Activated naive CD8-positive, alpha-beta T cell (primary cell): ENCODE measurements around the gene SHISA7.

Experiments
- H3K27ac Mint-ChIP-seq: one replicate; pipeline ENCODE4 v1.8.0; 2021; ENCODE audit warnings: mixed read lengths
- H3K27me3 Mint-ChIP-seq: one replicate; pipeline ENCODE4 v1.8.0; 2021; ENCODE audit warnings: mixed read lengths
- H3K36me3 Mint-ChIP-seq: one replicate; pipeline ENCODE4 v1.8.0; 2021; ENCODE audit warnings: mixed read lengths
- H3K4me1 Mint-ChIP-seq: one replicate; pipeline ENCODE4 v1.8.0; 2021; ENCODE audit warnings: low read depth, mixed read lengths
- H3K4me3 Mint-ChIP-seq: one replicate; pipeline ENCODE4 v1.8.0; 2021; ENCODE audit warnings: mild to moderate bottlenecking, mixed read lengths
- H3K9me3 Mint-ChIP-seq: one replicate; pipeline ENCODE4 v1.8.0; 2021; ENCODE audit warnings: low read depth, mixed read lengths

Gene SHISA7

DNA sequence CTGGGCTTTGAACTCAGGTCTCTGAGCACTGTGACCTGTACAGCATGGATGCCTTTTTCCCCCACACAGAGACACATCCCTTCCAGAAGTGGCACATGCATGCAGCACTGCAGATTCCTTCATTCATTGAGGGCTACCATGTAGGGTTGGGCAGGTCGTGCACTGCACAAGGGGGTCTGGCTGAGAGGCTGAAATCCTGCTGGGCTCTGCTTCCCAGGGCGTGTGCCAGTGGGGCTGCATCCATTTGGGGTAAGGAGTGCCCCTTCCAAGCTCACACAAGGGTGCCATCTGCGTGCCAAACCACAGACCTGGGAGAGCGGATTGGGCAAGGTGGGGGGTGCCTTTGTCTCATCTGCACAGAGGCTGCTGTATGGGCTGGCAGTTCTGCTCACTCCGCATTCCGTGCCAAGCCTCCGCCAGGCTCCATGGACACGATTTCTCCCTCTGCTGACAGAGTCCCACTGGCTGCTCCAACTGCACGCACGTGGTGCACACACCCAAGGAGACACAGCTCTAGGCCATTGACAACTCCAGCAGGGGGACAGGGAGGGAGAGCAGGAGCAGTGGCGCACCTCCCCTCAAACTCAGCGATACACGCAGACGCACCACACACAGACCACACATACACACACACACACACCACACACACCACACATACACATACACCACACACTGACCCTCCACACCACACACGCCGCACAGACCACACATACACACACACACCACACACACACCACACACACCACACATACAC lies 4.5 kb upstream of the SHISA7 start:
- Mint-ChIP-seq H3K27me3 (peaks cover 19% of the 10 kb centered on the region), H3K27ac (no peak overlapping the region), H3K36me3 (peaks cover 2% of the 10 kb centered on the region), H3K9me3 (no peaks in the 10 kb centered on the region), H3K4me3 (no peak overlapping the region), H3K4me1 (peaks cover 4% of the 10 kb centered on the region)

DNA sequence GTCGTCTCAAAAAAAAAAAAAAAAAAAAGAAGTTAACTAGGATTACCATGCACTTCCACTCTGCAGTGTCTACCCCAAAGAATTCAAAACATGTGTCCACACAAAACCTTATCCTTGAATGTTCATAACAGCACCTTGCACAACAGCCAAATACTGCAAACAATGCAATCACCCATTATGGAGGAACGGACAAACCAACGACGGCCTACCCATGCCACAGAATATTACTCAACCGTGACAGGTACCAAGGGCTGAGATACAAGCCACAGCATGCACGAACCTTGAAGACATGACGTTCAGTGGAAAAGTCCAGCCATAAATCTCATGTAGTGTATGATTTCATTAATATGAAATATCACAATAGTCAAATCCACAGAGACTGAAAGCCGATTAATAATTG lies 3.0 kb upstream of the SHISA7 start:
- no peak overlapping the region for H3K4me3 Mint-ChIP-seq
- H3K27me3 Mint-ChIP-seq, result peaks cover 26% of the 10 kb centered on the region
- H3K9me3 Mint-ChIP-seq, result no peaks in the 10 kb centered on the region
- H3K4me1 Mint-ChIP-seq, result peaks cover 12% of the 10 kb centered on the region
- H3K27ac Mint-ChIP-seq, result no peak overlapping the region
- H3K36me3 Mint-ChIP-seq, result peaks cover 4% of the 10 kb centered on the region

DNA sequence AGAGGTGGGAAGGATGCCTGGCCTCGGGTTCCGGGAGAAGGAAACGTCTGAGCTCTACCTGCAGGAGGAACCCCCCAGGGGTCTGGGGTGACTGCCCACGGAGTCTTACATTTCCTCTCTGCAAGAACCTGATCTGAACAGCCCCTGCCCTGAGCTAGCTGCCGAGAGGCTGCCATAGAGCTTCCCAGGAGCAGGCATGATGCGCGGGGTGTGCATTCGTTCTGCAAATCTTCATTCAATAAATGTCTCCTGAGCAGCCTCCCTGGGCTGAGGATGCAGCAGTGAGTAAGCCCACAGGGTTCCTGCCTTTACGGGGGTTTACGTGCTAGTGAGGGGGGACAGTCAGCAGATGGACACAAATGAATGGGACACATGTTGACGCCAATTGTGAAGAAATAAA lies 1.5 kb upstream of the SHISA7 start:
- peaks cover 19% of the 10 kb centered on the region for H3K4me1 Mint-ChIP-seq
- no peaks in the 10 kb centered on the region for H3K9me3 Mint-ChIP-seq
- H3K27ac Mint-ChIP-seq, result no peak overlapping the region
- H3K36me3 Mint-ChIP-seq, result peaks cover 4% of the 10 kb centered on the region
- peaks cover 31% of the 10 kb centered on the region for H3K27me3 Mint-ChIP-seq
- no peak overlapping the region for H3K4me3 Mint-ChIP-seq

DNA sequence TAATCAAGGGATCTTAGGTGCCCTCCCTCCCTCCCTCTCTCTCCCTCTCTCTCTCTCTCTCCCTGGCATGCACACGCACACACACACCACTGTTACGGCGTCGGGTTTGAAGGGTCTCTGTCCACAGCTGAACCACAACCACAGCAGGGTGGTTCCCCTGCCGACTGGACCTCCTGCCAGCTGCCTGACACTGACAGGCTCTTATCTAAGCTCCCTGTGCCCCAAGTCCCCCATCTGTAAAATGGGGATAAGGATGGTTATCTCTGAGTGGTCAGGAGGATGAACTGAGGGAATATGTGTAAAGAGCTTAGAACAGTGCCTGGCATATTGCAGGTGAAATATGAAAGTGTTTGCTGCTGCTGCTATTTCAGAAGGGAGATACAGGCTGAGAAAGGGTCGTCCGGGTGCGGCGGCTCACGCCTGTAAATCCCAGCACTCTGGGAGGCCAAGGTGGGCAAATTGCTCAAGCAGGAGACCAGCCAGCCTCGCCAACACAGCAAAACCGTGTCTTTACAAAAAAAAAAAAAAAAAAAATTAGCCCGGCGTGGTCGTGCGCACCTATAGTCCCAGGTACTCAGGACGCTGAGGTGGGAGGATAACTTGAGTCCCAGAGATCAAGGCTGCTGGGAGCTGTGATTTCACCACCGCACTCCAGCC lies 852 bp upstream of the SHISA7 start:
- no peaks in the 10 kb centered on the region for H3K9me3 Mint-ChIP-seq
- H3K4me1 Mint-ChIP-seq, result peaks cover 21% of the 10 kb centered on the region
- H3K27ac Mint-ChIP-seq, result peak overlapping the region; percentile 68
- peak overlapping the region; percentile 66 for H3K4me3 Mint-ChIP-seq
- H3K36me3 Mint-ChIP-seq, result peaks cover 4% of the 10 kb centered on the region
- H3K27me3 Mint-ChIP-seq, result peaks cover 38% of the 10 kb centered on the region

DNA sequence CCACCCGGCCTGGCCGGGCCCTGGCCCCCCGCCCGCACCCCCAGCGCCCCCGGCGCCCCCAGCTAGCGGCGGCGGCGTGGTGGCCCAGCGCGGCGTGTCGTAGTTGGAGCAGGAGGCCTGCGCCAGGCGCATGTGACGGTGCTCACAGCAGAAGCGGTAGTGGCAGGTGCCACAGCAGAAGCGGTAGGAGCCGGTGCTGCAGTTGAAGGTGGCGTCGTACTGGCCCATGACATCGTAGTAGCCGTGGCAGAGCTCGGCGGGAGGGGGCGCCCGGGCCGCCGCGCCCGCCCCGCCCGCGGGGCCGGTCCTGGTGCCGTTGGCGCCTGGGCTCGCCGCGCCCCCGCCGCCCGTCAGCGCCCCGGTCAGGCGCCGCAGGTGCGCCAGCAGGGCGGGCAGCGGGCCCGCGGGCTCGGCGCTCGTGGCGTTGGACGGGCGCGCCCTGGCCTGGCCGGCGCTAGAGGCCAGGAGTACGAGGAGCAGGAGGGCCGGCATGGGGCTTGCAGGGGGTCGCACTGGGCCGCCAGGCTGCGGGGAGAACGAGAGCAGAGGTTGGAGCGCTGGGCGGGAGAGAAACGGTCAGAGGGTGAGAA lies 633 bp downstream of the SHISA7 start:
- Mint-ChIP-seq H3K4me3 (no peak overlapping the region), H3K27me3 (peaks cover 40% of the 10 kb centered on the region), H3K9me3 (no peaks in the 10 kb centered on the region), H3K27ac (no peak overlapping the region), H3K4me1 (peaks cover 21% of the 10 kb centered on the region), H3K36me3 (peaks cover 4% of the 10 kb centered on the region)

DNA sequence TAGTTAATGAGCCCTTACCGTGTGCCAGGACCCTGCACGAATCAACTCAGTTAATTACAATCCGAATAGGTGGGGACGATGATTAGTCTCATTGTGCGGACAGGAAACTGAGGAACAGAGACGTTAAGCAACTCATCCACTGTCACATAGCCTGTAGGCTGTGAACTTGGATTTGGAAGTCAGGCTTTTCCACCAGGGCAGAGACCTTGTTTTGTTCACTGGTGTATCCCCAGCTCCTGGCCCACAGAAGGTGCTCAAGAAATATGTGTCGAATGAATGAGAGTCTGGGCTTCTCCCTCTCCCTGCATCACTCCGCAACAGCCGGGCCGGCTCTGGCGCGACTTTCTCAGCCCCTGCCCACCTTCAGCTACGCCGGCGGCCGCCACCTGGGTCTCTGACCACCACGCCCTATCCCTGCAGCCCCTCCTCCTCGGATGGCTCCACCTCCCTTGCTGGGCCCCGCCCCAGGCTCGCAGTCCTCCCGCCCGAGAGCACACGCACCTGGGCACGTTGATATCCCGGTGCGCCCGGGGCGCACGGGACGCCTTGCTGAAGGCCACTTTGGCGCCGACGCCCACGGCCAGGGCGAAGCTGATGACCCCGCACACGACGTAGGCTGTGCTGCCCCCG lies 1.3 kb downstream of the SHISA7 start:
- H3K27me3 Mint-ChIP-seq, result peaks cover 45% of the 10 kb centered on the region
- peak overlapping the region; percentile 67 for H3K4me3 Mint-ChIP-seq
- H3K36me3 Mint-ChIP-seq, result peaks cover 4% of the 10 kb centered on the region
- H3K4me1 Mint-ChIP-seq, result peaks cover 22% of the 10 kb centered on the region
- H3K9me3 Mint-ChIP-seq, result no peaks in the 10 kb centered on the region
- H3K27ac Mint-ChIP-seq, result no peak overlapping the region

DNA sequence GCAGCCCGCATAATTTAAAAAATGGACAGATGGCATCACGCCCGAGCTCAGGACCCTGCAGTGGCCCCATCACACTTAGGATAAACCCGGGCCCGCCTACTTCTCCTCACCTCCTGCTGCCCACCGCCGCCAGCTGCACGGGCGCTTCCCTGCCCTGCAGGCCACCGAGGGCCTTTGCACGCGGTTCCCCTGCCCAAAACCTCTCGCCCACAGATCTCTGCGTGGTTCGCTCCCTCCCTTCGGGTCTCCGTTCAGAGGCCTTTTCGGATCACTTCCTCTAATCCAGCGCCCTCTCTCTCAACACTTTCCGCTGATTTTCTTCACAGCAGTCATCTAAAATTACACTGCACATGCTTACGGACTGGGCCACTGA lies 1.8 kb downstream of the SHISA7 start:
- H3K4me1 Mint-ChIP-seq, result peaks cover 22% of the 10 kb centered on the region
- H3K27me3 Mint-ChIP-seq, result peaks cover 49% of the 10 kb centered on the region
- no peaks in the 10 kb centered on the region for H3K9me3 Mint-ChIP-seq
- H3K36me3 Mint-ChIP-seq, result peaks cover 4% of the 10 kb centered on the region
- H3K27ac Mint-ChIP-seq, result no peak overlapping the region
- peak overlapping the region; percentile 67 for H3K4me3 Mint-ChIP-seq

DNA sequence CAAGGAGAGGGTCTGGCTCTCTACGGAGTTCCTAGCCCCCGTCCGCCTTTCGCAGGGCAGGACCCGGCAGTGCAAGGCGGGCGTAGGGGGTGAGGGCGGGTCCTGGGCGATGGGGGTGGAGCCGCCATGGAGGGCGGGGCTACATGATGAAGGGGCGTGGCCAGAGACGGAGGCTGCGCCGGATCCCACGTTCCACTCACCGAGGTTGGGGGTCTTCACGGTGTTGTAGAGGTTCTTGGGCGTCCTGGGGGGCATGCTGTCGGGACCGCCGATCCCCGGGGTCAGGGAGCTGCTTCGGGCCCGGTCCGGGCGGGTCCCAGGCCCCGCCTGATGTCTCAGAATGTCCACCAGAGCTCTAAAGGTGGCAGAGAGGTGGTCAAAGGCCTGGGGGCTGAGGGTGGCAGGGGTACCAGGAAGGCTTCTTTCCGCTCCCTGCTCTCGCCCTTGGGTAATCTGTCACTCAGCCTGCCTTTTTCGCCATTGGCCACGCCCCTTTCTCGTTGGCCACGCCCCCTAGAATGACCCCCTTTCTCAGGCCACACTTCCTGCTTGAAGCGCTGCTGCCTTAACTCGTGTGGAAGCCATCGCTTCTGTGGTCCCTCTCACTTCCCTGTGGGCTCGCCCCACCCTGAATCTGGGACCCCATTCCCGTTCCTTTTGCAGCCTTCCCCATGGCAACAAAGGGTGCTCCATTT lies 2.5 kb downstream of the SHISA7 start:
- Mint-ChIP-seq H3K36me3 (peaks cover 2% of the 10 kb centered on the region), H3K9me3 (no peaks in the 10 kb centered on the region), H3K27me3 (peaks cover 46% of the 10 kb centered on the region), H3K27ac (no peak overlapping the region), H3K4me1 (peaks cover 22% of the 10 kb centered on the region), H3K4me3 (peak overlapping the region; percentile 67)

DNA sequence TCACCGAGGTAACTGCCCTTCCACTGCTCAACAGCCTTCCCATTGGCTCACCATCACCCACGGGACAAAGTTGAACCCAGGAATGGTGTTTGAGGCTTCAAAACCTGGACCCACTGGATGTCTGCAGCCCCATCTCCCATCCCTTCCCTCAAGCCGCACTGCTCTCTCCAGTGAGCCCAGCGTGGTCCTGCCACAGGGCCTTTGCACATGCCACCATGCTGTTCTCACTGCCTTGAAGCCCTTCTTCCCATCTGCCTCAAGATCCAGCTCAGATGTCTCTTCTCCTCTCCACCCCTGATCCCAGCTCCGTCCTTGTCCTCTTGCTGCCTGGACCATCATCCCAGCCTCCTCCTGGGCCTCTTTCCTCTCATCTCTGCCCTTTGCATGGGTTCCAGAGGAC lies 4.0 kb downstream of the SHISA7 start:
- Mint-ChIP-seq H3K27me3 (peaks cover 38% of the 10 kb centered on the region), H3K27ac (no peak overlapping the region), H3K4me3 (no peak overlapping the region)

DNA sequence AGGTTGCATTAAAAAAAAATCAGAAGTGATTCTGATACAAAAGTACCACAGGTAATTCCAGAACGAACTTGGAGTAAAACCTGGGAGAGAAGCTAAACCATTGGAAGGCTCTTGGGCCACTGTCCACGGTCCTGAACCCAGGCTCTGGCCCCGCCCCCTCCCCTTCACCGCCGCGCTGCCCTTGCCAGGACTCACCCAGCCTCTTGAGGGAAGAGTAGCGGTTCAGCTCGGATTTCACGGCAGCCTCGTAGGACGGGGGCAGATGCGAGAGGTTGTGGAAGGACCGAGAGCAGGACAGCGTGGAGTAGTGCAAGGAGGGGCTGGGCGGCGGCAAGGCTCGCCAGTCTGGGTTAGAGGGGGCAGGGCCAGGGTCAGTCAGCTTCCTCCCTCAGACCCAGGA lies 5.7 kb downstream of the SHISA7 start:
- Mint-ChIP-seq H3K4me3 (no peak overlapping the region), H3K4me1 (peaks cover 20% of the 10 kb centered on the region), H3K27ac (no peak overlapping the region), H3K36me3 (peaks cover 2% of the 10 kb centered on the region), H3K27me3 (peaks cover 34% of the 10 kb centered on the region), H3K9me3 (no peaks in the 10 kb centered on the region)

More for the DNA sequence above, 4.0 kb downstream of the SHISA7 start:
- Mint-ChIP-seq H3K9me3 (no peaks in the 10 kb centered on the region), H3K36me3 (peaks cover 2% of the 10 kb centered on the region), H3K4me1 (peaks cover 22% of the 10 kb centered on the region)

DNA sequence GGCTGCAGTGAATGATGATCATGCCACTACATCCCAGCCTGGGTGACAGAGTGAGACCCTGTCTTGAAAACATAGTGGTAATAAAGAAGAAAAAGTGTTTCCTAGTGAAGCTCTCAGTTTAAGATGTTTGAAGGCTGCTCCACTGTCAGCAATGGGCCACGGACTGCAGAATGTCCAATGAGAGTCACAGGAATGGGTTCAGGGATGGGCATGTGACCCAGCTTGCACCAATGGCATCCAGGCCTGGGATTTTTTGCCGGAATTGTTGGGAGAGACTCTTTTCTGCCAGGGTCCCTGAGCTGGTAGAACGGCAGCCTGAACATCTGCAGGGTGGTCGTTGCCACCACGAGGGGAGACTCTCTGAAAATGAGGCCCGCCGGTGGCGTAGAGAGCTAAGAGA lies 6.3 kb downstream of the SHISA7 start:
- H3K4me3 Mint-ChIP-seq, result no peak overlapping the region
- no peak overlapping the region for H3K27ac Mint-ChIP-seq
- H3K9me3 Mint-ChIP-seq, result no peaks in the 10 kb centered on the region
- peaks cover 38% of the 10 kb centered on the region for H3K27me3 Mint-ChIP-seq
- H3K4me1 Mint-ChIP-seq, result peaks cover 18% of the 10 kb centered on the region
- H3K36me3 Mint-ChIP-seq, result peaks cover 2% of the 10 kb centered on the region

DNA sequence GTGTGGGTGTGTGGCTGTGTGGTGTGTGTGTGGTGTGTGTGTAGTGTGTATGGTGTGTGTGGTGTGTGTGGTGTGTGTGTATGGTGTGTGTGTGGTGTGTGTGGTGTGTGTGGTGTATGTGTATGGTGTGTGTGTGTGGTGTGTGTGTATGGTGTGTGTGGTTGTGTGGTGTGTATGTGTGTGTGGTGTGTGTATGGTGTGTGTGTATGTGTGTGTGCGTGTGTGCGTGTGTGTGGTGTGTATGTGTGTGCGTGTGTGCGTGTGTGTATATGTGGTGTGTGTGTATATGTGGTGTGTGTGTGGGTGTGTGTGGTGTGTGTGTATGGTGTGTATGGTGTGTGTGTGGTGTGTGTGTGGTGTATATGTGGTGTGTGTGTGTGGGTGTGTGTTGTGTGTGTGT lies 8.1 kb downstream of the SHISA7 start:
- no peak overlapping the region for H3K27ac Mint-ChIP-seq
- H3K27me3 Mint-ChIP-seq, result peaks cover 33% of the 10 kb centered on the region
- H3K36me3 Mint-ChIP-seq, result no peaks in the 10 kb centered on the region
- no peaks in the 10 kb centered on the region for H3K9me3 Mint-ChIP-seq
- H3K4me1 Mint-ChIP-seq, result peaks cover 5% of the 10 kb centered on the region
- no peak overlapping the region for H3K4me3 Mint-ChIP-seq

DNA sequence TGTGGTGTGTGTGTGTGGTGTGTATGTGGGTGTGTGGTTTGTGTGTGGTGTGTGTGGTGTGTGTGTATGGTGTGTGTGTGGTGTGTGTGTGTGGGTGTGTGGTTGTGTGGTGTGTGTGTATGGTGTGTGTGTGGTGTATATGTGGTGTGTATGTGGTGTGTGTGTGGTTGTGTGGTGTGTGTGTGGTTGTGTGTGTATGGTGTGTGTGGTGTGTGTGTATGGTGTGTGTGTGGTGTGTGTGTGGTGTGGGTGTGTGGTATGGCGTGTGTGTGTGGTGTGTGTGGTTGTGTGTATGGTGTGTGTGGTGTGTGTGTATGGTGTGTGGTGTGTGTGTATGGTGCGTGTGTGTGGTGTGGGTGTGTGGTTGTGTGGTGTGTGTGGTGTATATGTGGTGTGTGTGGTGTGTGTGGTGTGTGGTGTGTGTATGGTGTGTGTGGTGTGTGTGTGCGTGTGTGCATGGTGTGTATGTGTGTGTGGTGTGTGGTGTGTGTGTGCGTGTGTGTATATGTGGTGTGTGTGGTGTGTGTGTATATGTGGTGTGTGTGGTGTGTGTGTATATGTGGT lies 8.7 kb downstream of the SHISA7 start:
- Mint-ChIP-seq H3K9me3 (no peaks in the 10 kb centered on the region), H3K27me3 (peaks cover 30% of the 10 kb centered on the region), H3K36me3 (no peaks in the 10 kb centered on the region), H3K4me1 (peaks cover 3% of the 10 kb centered on the region), H3K4me3 (no peak overlapping the region), H3K27ac (no peak overlapping the region)

DNA sequence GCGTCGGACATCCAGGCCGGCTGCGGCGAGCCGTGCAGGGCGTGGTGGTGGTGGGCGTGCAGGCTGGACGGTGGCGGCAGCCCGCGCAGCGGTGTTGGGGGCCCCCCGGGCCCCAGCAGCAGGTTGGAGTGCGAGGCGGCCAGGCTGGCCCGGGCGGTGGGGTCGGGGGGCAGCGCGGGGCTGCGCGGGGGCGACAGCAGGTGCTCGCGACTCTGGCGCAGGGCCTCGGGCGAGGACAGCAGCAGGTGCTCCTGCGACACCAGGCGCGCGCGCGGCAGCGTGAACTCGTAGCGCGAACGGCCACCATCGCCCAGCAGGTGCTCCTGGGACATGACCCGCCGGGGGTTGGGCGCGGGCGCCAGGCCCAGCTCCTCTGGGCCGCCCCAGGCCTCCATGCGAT lies 9.8 kb downstream of the SHISA7 start:
- Mint-ChIP-seq H3K27ac (no peak overlapping the region), H3K4me3 (no peak overlapping the region), H3K27me3 (peaks cover 23% of the 10 kb centered on the region), H3K36me3 (no peaks in the 10 kb centered on the region), H3K9me3 (no peaks in the 10 kb centered on the region), H3K4me1 (peaks cover 1% of the 10 kb centered on the region)
